HepG2 (cell line): ENCODE measurements around the gene INHBC. TPM values are rescaled to one million over a fixed set of nuclear protein-coding genes. Genes with fewer than 3 reads are reported as not detected.
A peak's percentile ranks its signal among the peaks of the same experiment; 100 is the strongest.

ENCODE experiments used
- ATM ChIP-seq: fragments of 450-650 bp; IDR thresholded peaks from 2 replicates; pipeline ENCODE4 v1.7.1; 2017; ENCODE audit warnings: mild to moderate bottlenecking, borderline replicate concordance
- RFX1 ChIP-seq: fragments of 450-650 bp; IDR thresholded peaks from 2 replicates; pipeline ENCODE4 v1.6.1; 2017
- RXRA ChIP-seq: sonication (generic); formaldehyde crosslinking; IDR thresholded peaks from 2 replicates; pipeline ENCODE4 v1.5.1; 2020; ENCODE audit warnings: missing genetic modification reagents
- YEATS2 ChIP-seq: sonication (generic); formaldehyde crosslinking; IDR thresholded peaks from 2 replicates; pipeline ENCODE4 v1.4.0; 2020; ENCODE audit warnings: missing genetic modification reagents, borderline replicate concordance
- ZNF225 ChIP-seq: sonication (generic); formaldehyde crosslinking; IDR thresholded peaks from 2 replicates; pipeline ENCODE4 v1.4.0; 2020; ENCODE audit warnings: mild to moderate bottlenecking, missing genetic modification reagents
- ZNF235 ChIP-seq: sonication (generic); formaldehyde crosslinking; IDR thresholded peaks from 2 replicates; pipeline ENCODE4 v1.8.1; 2023; ENCODE audit warnings: mild to moderate bottlenecking, missing genetic modification reagents, borderline replicate concordance
- ZNF343 ChIP-seq: sonication (generic); formaldehyde crosslinking; IDR thresholded peaks from 2 replicates; pipeline ENCODE4 v1.4.0; 2020; ENCODE audit warnings: mild to moderate bottlenecking, missing genetic modification reagents
- ZNF468 ChIP-seq: sonication (generic); formaldehyde crosslinking; IDR thresholded peaks from 2 replicates; pipeline ENCODE4 v1.8.0; 2022; ENCODE audit warnings: mild to moderate bottlenecking, moderate library complexity, missing genetic modification reagents
- ZNF510 ChIP-seq: sonication (generic); formaldehyde crosslinking; IDR thresholded peaks from 2 replicates; pipeline ENCODE4 v1.4.0; 2020; ENCODE audit warnings: low read depth, mild to moderate bottlenecking, missing genetic modification reagents
- ZNF761 ChIP-seq: sonication (generic); formaldehyde crosslinking; conservative IDR thresholded peaks from 2 replicates; pipeline ENCODE4 v1.4.0; 2020; ENCODE audit warnings: mild to moderate bottlenecking, missing genetic modification reagents
- polyA plus RNA-seq, 8 experiments: library from polyadenylated mRNA; depleted of rRNA in 3 of 8; stranded (reverse) in 7 of 8; unstranded in 1 of 8; fragments of >200 nt; fragmentation: Illumina TruSeq in 4 of 8; extraction: Trizol in 4 of 8; gene quantifications; 2 replicates each; pipeline versions ENCODE4 v1.2.1 to v1.2.3, GENCODE V29; 2011 to 2016; ENCODE audit warnings: low read depth in 4 of 8, missing spikeins in 1 of 8, mixed read lengths in 1 of 8; ENCODE audit not compliant: insufficient read depth in 1 of 8
- total RNA-seq, 5 experiments: library from RNA; depleted of rRNA; stranded (reverse); fragments of >200 nt; fragmentation: Illumina TruSeq; extraction: Trizol; gene quantifications; 2 replicates each; pipeline ENCODE4 v1.2.3, GENCODE V29; 2016; ENCODE audit warnings: low read depth in 1 of 5
- TF ChIP-seq, protein P1 (sequence below): sonication (generic); formaldehyde crosslinking; IDR thresholded peaks from 2 replicates; pipeline ENCODE4 v1.4.0; 2020; ENCODE audit warnings: missing genetic modification reagents
- TF ChIP-seq, protein P2 (sequence below): sonication (generic); formaldehyde crosslinking; IDR thresholded peaks from 2 replicates; pipeline ENCODE4 v1.5.1; 2020; ENCODE audit warnings: missing genetic modification reagents, mild to moderate bottlenecking, borderline replicate concordance
- TF ChIP-seq, protein P3 (sequence below): sonication (generic); formaldehyde crosslinking; IDR thresholded peaks from 2 replicates; pipeline ENCODE4 v1.8.0; 2022; ENCODE audit warnings: missing genetic modification reagents, mild to moderate bottlenecking, borderline replicate concordance
- TF ChIP-seq, protein P4 (sequence below): sonication (generic); formaldehyde crosslinking; IDR thresholded peaks from 2 replicates; pipeline ENCODE4 v1.5.0; 2020; ENCODE audit warnings: missing genetic modification reagents
- TF ChIP-seq, protein P5 (sequence below): sonication (generic); formaldehyde crosslinking; IDR thresholded peaks from 2 replicates; pipeline ENCODE4 v1.4.0; 2020; ENCODE audit warnings: missing genetic modification reagents
- TF ChIP-seq, protein P6 (sequence below): sonication (generic); formaldehyde crosslinking; IDR thresholded peaks from 2 replicates; pipeline ENCODE4 v1.4.0; 2020; ENCODE audit warnings: mild to moderate bottlenecking, low read depth, missing genetic modification reagents

Gene INHBC
- total and polyA plus RNA-seq, 2 of the 13 experiments (the other 11 are each of a cell fraction or from before 2014, with no cell fraction given): 1.8 to 13.8 TPM

DNA sequence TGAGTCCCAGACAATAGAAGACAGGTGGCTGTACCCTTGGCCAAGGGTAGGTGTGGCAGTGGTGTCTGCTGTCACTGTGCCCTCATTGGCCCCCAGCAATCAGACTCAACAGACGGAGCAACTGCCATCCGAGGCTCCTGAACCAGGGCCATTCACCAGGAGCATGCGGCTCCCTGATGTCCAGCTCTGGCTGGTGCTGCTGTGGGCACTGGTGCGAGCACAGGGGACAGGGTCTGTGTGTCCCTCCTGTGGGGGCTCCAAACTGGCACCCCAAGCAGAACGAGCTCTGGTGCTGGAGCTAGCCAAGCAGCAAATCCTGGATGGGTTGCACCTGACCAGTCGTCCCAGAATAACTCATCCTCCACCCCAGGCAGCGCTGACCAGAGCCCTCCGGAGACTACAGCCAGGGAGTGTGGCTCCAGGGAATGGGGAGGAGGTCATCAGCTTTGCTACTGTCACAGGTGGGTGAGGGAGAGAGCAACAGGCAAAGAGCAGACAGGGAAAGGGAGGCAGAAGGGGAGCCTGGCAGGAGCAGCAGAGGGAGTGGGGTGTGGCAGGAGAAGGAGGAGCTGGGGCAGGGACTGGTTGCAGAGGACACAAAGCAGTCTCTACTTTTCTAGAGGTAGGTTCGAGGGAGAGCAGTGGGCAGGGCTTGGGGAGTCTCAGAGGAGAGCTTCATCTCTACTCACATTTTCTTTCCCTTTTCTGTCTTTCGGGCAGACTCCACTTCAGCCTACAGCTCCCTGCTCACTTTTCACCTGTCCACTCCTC is 21.0 kb downstream of the INHBC start (continued):
- TF ChIP-seq, protein P1, sequence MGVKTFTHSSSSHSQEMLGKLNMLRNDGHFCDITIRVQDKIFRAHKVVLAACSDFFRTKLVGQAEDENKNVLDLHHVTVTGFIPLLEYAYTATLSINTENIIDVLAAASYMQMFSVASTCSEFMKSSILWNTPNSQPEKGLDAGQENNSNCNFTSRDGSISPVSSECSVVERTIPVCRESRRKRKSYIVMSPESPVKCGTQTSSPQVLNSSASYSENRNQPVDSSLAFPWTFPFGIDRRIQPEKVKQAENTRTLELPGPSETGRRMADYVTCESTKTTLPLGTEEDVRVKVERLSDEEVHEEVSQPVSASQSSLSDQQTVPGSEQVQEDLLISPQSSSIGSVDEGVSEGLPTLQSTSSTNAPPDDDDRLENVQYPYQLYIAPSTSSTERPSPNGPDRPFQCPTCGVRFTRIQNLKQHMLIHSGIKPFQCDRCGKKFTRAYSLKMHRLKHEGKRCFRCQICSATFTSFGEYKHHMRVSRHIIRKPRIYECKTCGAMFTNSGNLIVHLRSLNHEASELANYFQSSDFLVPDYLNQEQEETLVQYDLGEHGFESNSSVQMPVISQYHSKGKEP (CRISPR knock-in tag): no peak
- TF ChIP-seq ZNF225 (CRISPR knock-in tag) (peak; percentile 38; the same call in 1 of the 2 replicates), RFX1 (no peak), YEATS2 (CRISPR knock-in tag) (no peak), ZNF235 (CRISPR knock-in tag) (0 out of 2 replicates have a peak, but pooled peaks have one; percentile 19), RXRA (CRISPR knock-in tag) (no peak), ATM (no peak), ZNF761 (CRISPR knock-in tag) (0 out of 2 replicates have a peak, but pooled peaks have one; percentile 32), ZNF343 (no peak), ZNF510 (CRISPR knock-in tag) (0 out of 2 replicates have a peak, but pooled peaks have one; percentile 52), ZNF468 (CRISPR knock-in tag) (0 out of 2 replicates have a peak, but pooled peaks have one; percentile 32)
- TF ChIP-seq, protein P2, sequence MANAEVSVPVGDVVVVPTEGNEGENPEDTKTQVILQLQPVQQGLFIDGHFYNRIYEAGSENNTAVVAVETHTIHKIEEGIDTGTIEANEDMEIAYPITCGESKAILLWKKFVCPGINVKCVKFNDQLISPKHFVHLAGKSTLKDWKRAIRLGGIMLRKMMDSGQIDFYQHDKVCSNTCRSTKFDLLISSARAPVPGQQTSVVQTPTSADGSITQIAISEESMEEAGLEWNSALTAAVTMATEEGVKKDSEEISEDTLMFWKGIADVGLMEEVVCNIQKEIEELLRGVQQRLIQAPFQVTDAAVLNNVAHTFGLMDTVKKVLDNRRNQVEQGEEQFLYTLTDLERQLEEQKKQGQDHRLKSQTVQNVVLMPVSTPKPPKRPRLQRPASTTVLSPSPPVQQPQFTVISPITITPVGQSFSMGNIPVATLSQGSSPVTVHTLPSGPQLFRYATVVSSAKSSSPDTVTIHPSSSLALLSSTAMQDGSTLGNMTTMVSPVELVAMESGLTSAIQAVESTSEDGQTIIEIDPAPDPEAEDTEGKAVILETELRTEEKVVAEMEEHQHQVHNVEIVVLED (CRISPR knock-in tag): no peak
- TF ChIP-seq, protein P3, sequence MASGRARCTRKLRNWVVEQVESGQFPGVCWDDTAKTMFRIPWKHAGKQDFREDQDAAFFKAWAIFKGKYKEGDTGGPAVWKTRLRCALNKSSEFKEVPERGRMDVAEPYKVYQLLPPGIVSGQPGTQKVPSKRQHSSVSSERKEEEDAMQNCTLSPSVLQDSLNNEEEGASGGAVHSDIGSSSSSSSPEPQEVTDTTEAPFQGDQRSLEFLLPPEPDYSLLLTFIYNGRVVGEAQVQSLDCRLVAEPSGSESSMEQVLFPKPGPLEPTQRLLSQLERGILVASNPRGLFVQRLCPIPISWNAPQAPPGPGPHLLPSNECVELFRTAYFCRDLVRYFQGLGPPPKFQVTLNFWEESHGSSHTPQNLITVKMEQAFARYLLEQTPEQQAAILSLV (CRISPR knock-in tag): no peak
- TF ChIP-seq, protein P4, sequence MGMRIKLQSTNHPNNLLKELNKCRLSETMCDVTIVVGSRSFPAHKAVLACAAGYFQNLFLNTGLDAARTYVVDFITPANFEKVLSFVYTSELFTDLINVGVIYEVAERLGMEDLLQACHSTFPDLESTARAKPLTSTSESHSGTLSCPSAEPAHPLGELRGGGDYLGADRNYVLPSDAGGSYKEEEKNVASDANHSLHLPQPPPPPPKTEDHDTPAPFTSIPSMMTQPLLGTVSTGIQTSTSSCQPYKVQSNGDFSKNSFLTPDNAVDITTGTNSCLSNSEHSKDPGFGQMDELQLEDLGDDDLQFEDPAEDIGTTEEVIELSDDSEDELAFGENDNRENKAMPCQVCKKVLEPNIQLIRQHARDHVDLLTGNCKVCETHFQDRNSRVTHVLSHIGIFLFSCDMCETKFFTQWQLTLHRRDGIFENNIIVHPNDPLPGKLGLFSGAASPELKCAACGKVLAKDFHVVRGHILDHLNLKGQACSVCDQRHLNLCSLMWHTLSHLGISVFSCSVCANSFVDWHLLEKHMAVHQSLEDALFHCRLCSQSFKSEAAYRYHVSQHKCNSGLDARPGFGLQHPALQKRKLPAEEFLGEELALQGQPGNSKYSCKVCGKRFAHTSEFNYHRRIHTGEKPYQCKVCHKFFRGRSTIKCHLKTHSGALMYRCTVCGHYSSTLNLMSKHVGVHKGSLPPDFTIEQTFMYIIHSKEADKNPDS (CRISPR knock-in tag): no peak
- TF ChIP-seq, protein P5, sequence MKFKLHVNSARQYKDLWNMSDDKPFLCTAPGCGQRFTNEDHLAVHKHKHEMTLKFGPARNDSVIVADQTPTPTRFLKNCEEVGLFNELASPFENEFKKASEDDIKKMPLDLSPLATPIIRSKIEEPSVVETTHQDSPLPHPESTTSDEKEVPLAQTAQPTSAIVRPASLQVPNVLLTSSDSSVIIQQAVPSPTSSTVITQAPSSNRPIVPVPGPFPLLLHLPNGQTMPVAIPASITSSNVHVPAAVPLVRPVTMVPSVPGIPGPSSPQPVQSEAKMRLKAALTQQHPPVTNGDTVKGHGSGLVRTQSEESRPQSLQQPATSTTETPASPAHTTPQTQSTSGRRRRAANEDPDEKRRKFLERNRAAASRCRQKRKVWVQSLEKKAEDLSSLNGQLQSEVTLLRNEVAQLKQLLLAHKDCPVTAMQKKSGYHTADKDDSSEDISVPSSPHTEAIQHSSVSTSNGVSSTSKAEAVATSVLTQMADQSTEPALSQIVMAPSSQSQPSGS (CRISPR knock-in tag): no peak
- TF ChIP-seq, protein P6, sequence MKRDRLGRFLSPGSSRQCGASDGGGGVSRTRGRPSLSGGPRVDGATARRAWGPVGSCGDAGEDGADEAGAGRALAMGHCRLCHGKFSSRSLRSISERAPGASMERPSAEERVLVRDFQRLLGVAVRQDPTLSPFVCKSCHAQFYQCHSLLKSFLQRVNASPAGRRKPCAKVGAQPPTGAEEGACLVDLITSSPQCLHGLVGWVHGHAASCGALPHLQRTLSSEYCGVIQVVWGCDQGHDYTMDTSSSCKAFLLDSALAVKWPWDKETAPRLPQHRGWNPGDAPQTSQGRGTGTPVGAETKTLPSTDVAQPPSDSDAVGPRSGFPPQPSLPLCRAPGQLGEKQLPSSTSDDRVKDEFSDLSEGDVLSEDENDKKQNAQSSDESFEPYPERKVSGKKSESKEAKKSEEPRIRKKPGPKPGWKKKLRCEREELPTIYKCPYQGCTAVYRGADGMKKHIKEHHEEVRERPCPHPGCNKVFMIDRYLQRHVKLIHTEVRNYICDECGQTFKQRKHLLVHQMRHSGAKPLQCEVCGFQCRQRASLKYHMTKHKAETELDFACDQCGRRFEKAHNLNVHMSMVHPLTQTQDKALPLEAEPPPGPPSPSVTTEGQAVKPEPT (CRISPR knock-in tag): no peak; the same call in 1 of the 2 replicates
